ENCODE data around the gene SNX4. TPM values are rescaled to one million over a fixed set of nuclear protein-coding genes. Genes with fewer than 3 reads are reported as not detected.
A peak's percentile ranks its signal among the peaks of the same experiment; 100 is the strongest.

SNX4 gene
- polyA plus RNA-seq, 1 of the 3 experiments (the other 2 are of a cell fraction), result 5.1 TPM

DNA sequence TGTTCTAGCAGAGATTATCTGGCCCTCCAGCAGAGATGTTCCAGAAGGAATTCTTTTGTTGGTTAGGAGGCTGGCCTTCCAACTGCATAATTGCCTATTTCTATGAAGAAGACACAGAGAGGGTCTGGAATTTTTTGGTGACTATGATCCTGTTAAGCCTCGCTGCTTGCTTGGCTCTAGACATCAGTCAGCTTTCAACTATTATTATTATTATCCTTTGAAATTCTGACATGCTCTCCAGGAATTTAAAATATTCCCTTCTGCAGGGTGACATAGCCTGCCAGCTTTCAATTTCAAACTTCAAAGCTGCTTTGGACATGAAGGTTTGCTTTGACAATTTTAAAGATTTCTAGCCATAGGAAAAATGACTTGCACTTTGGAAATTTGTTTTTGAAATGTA lies 118.6 kb downstream of the SNX4 start (continued):
- TF ChIP-seq, protein P1, sequence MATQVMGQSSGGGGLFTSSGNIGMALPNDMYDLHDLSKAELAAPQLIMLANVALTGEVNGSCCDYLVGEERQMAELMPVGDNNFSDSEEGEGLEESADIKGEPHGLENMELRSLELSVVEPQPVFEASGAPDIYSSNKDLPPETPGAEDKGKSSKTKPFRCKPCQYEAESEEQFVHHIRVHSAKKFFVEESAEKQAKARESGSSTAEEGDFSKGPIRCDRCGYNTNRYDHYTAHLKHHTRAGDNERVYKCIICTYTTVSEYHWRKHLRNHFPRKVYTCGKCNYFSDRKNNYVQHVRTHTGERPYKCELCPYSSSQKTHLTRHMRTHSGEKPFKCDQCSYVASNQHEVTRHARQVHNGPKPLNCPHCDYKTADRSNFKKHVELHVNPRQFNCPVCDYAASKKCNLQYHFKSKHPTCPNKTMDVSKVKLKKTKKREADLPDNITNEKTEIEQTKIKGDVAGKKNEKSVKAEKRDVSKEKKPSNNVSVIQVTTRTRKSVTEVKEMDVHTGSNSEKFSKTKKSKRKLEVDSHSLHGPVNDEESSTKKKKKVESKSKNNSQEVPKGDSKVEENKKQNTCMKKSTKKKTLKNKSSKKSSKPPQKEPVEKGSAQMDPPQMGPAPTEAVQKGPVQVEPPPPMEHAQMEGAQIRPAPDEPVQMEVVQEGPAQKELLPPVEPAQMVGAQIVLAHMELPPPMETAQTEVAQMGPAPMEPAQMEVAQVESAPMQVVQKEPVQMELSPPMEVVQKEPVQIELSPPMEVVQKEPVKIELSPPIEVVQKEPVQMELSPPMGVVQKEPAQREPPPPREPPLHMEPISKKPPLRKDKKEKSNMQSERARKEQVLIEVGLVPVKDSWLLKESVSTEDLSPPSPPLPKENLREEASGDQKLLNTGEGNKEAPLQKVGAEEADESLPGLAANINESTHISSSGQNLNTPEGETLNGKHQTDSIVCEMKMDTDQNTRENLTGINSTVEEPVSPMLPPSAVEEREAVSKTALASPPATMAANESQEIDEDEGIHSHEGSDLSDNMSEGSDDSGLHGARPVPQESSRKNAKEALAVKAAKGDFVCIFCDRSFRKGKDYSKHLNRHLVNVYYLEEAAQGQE (IDR thresholded peaks at IDR 0.05; ENCODE audit: low read depth, low read length), result no peak
- TF ChIP-seq YY1 (IDR thresholded peaks at IDR 0.05; ENCODE audit: low read depth) (no peak), RFX5 (IDR thresholded peaks at IDR 0.05; ENCODE audit: low read length) (no peak), FOSL2 (IDR thresholded peaks at IDR 0.05; ENCODE audit: borderline replicate concordance, low read depth) (peak; percentile 23; the same call in 1 of the 2 replicates)

- Histone ChIP-seq H2AFZ (ENCODE audit: low read depth) (no peak overlapping the region), H3K9me2 (no peaks in the 10 kb centered on the region), H4K20me1 (ENCODE audit: insufficient read depth) (no peaks in the 10 kb centered on the region), H3F3A (replicated peaks; ENCODE audit: insufficient read depth) (peaks cover 5% of the 10 kb centered on the region), H3K4me1 (ENCODE audit: control insufficient read depth in 1 of 2, insufficient read depth in 2 of 2, low read depth in 1 of 2, low read length in 1 of 2) (no peaks in the 10 kb centered on the region), H3K27me3 (ENCODE audit: insufficient read depth) (no peaks in the 10 kb centered on the region), H3K36me3 (replicated peaks in 1 of 2; ENCODE audit: control insufficient read depth in 1 of 2, insufficient read depth in 2 of 2, low read length in 1 of 2) (no peaks in the 10 kb centered on the region), H3K9me3 (no peaks in the 10 kb centered on the region), H3K79me2 (ENCODE audit: insufficient read depth) (no peaks in the 10 kb centered on the region), H3K4me3 (ENCODE audit: low read depth in 2 of 2, low read length in 1 of 2) (no peak overlapping the region), H3K4me2 (no peak overlapping the region), H3K27ac (ENCODE audit: low read depth in 2 of 2, low read length in 1 of 2) (no peak overlapping the region), H3K9ac (no peak overlapping the region)
- DNase-seq, result no peak
- ChIA-PET POLR2A (no interaction called here), CTCF (no interaction called here)
- TF ChIP-seq MEF2A (IDR thresholded peaks at IDR 0.05; ENCODE audit: borderline replicate concordance, low read depth), result no peak
- WGBS (ENCODE audit: low lambda C conversion rate), result 50% methylated on average over 1 of the region's 1 CpG
Observed at GRCh38 chr3:125398952-125399351, 121.0 kb downstream of the SNX4 start.

Small RNAs within 50 kb of the gene (small RNA-seq; reads per million reads assigned to genes)
- 0 reads per million in 7 experiments for gene RF00019

Other genes starting within 250 kb of the SNX4 start
- 5.1 and 7.1 TPM in 2 replicates for gene ZNF148, start 144.9 kb downstream of the SNX4 start, polyA plus RNA-seq (2012; rRNA removed)
- gene OSBPL11, start 75.3 kb upstream of the SNX4 start, polyA plus RNA-seq (2012; rRNA removed), result 2.5 and 3.6 TPM in 2 replicates

All from SK-N-SH (cell line).